Measurements from ENCODE around the gene FAF1. TPM values are rescaled to one million over a fixed set of nuclear protein-coding genes. Genes with fewer than 3 reads are reported as not detected.

The FAF1 gene
- total and polyA plus RNA-seq, 9 of the 15 experiments (the other 6 are each of a cell fraction or from before 2014, with no cell fraction given): 48.7 to 225 (median 118) TPM

GRCh38 chr1:50983219-50983802 is 23.2 kb upstream of the FAF1 start:
- Histone ChIP-seq H3K27me3 (ENCODE audit: control insufficient read depth in 2 of 2, insufficient read depth in 2 of 2, low read length in 2 of 2) (no peaks in the 10 kb centered on the region), H3K4me2 (ENCODE audit: insufficient read depth, low read length) (no peak overlapping the region), H3K4me3 (no peak overlapping the region), H4K20me1 (replicated peaks; ENCODE audit: control insufficient read depth, insufficient read depth, low read length) (no peaks in the 10 kb centered on the region), H3K9me3 (replicated peaks; ENCODE audit: control insufficient read depth, insufficient read depth, low read depth, low read length) (no peaks in the 10 kb centered on the region), H3K27ac (ENCODE audit: extremely low read depth, low read depth, low read length) (no peak overlapping the region), H3K79me2 (ENCODE audit: control insufficient read depth, insufficient read depth, low read length) (peaks cover 41% of the 10 kb centered on the region), H3K4me1 (replicated peaks in 1 of 2; ENCODE audit: control insufficient read depth in 2 of 2, insufficient read depth in 2 of 2, low read length in 2 of 2) (peaks cover under 1 to 4% of the 10 kb centered on the region in 2 experiments; a peak in 3 of 5 replicates), H2AFZ (ENCODE audit: low read depth, low read length) (no peak overlapping the region), H3K36me3 (ENCODE audit: control insufficient read depth, insufficient read depth, low read length) (no peaks in the 10 kb centered on the region), H3K9ac (ENCODE audit: insufficient read depth in 1 of 2, low read depth in 2 of 2, low read length in 2 of 2) (no peak overlapping the region), H3K9me1 (ENCODE audit: control insufficient read depth, insufficient read depth, low read length) (no peaks in the 10 kb centered on the region)
- no peak for DNase-seq (ENCODE audit: extremely low read depth in 1 of 4, low spot score in 3 of 4)
- 34% methylated on average over 2 of the region's 2 CpGs for WGBS (ENCODE audit: insufficient coverage, low coverage, missing lambda C conversion rate)
- no TSS peak for BruUV-seq (replicated peaks)
- intact Hi-C loops (cut with micrococcal nuclease): no loop called here
- CTCF ChIA-PET (ENCODE audit: low intra/inter-chr PET ratio): no interaction called here
- in situ Hi-C loops (cut with MboI): no loop called here
- FAIRE-seq: no peak
- POLR2A ChIA-PET: interaction anchor here (1.8 kb wide), 1 partner anchor 13 kb away, joined by 6 read pairs; the partner anchor contains the start of gene CDKN2C
- no peak for TF ChIP-seq KLF1 (tag; IDR thresholded peaks at IDR 0.05)
- TF ChIP-seq PBX2 (CRISPR knock-in tag; IDR thresholded peaks at IDR 0.05; ENCODE audit: low read depth): no peak
- 0 out of 2 replicates have a peak, but pooled peaks have one; percentile 16 for TF ChIP-seq PBX2 (tag; conservative IDR thresholded peaks at IDR 0.05; ENCODE audit: low read depth)
- no peak for ATAC-seq

Data from K562 (cell line).